ENCODE measurements around the gene PLEKHA8.
"Not testable (repeated sequence)": the region's sequence is repeated elsewhere in the genome, so short reads cannot be mapped to it uniquely, and the experiment has no call there.

PLEKHA8 gene

GRCh38 chr7:30068117-30068516 is 39.9 kb downstream of the PLEKHA8 start:
- no peak for FAIRE-seq

- no peak for FAIRE-seq
Measured at GRCh38 chr7:30069096-30069867, 41.1 kb downstream of the PLEKHA8 start.

- no peak for FAIRE-seq
Measured at GRCh38 chr7:30070052-30070451, 41.8 kb downstream of the PLEKHA8 start.

GRCh38 chr7:30072735-30073134 is 44.5 kb downstream of the PLEKHA8 start:
- no peak for FAIRE-seq

- FAIRE-seq: no peak
Measured at GRCh38 chr7:30074422-30075030, 46.3 kb downstream of the PLEKHA8 start.

- no peak for FAIRE-seq
Measured at GRCh38 chr7:30076411-30076810, 48.2 kb downstream of the PLEKHA8 start.

- FAIRE-seq: no peak
Measured at GRCh38 chr7:30078280-30078679, 50.1 kb downstream of the PLEKHA8 start.

GRCh38 chr7:30079880-30080279 is 51.7 kb downstream of the PLEKHA8 start:
- FAIRE-seq: no peak

GRCh38 chr7:30080818-30081217 is 52.6 kb downstream of the PLEKHA8 start:
- no peak for FAIRE-seq

- FAIRE-seq: no peak
Measured at GRCh38 chr7:30082686-30083085, 54.5 kb downstream of the PLEKHA8 start.

GRCh38 chr7:30083334-30083733 is 55.1 kb downstream of the PLEKHA8 start:
- no peak for FAIRE-seq

GRCh38 chr7:30084212-30084611 is 56.0 kb downstream of the PLEKHA8 start:
- no peak for FAIRE-seq

GRCh38 chr7:30086529-30086928 is 58.3 kb downstream of the PLEKHA8 start:
- FAIRE-seq: no peak

GRCh38 chr7:30087371-30087770 is 59.2 kb downstream of the PLEKHA8 start:
- no peak for FAIRE-seq

- no peak for FAIRE-seq
Measured at GRCh38 chr7:30088362-30088761, 60.1 kb downstream of the PLEKHA8 start.

GRCh38 chr7:30090111-30090510 is 61.9 kb downstream of the PLEKHA8 start:
- no peak for FAIRE-seq

- FAIRE-seq: no peak
Measured at GRCh38 chr7:30091491-30091912, 63.3 kb downstream of the PLEKHA8 start.

- no peak for FAIRE-seq
Measured at GRCh38 chr7:30091987-30092386, 63.8 kb downstream of the PLEKHA8 start.

GRCh38 chr7:30093420-30093952 is 65.3 kb downstream of the PLEKHA8 start:
- FAIRE-seq: no peak

GRCh38 chr7:30098599-30098998 is 70.4 kb downstream of the PLEKHA8 start:
- FAIRE-seq: not testable (repeated sequence)

GRCh38 chr7:30102281-30102680 is 74.1 kb downstream of the PLEKHA8 start:
- no peak for FAIRE-seq

GRCh38 chr7:30104157-30104556 is 75.9 kb downstream of the PLEKHA8 start:
- no peak for FAIRE-seq

GRCh38 chr7:30112103-30112713 is 84.0 kb downstream of the PLEKHA8 start:
- FAIRE-seq: no peak

- no peak for FAIRE-seq
Measured at GRCh38 chr7:30113144-30113543, 84.9 kb downstream of the PLEKHA8 start.

All from TTC549 (cell line).